Ishikawa (cell line): ENCODE results near the gene ADRA2A.

Experiments used
- CEBPB ChIP-seq: IDR thresholded peaks from 2 replicates; pipeline ENCODE4 v1.6.1; 2012
- CREB1 ChIP-seq: IDR thresholded peaks from 2 replicates; pipeline ENCODE4 v1.6.1; 2012; ENCODE audit warnings: low read depth
- EGR1 ChIP-seq: IDR thresholded peaks from 2 replicates; pipeline ENCODE4 v1.6.1; 2012
- EP300 ChIP-seq: IDR thresholded peaks from 2 replicates; pipeline ENCODE4 v1.6.1; 2012; ENCODE audit warnings: borderline replicate concordance
- FOXM1 ChIP-seq: IDR thresholded peaks from 2 replicates; pipeline ENCODE4 v1.6.1; 2012; ENCODE audit warnings: low read depth, borderline replicate concordance
- MAX ChIP-seq: IDR thresholded peaks from 2 replicates; pipeline ENCODE4 v1.6.1; 2012
- NFIC ChIP-seq: IDR thresholded peaks from 2 replicates; pipeline ENCODE4 v1.6.1; 2012
- RAD21 ChIP-seq: IDR thresholded peaks from 2 replicates; pipeline ENCODE4 v1.6.1; 2012; ENCODE audit warnings: low read depth
- REST ChIP-seq: IDR thresholded peaks from 2 replicates; pipeline ENCODE4 v1.6.1; 2012; ENCODE audit warnings: low read depth, mild to moderate bottlenecking
- TAF1 ChIP-seq: IDR thresholded peaks from 2 replicates; pipeline ENCODE4 v1.6.1; 2012; ENCODE audit warnings: low read depth, mild to moderate bottlenecking
- TCF12 ChIP-seq: IDR thresholded peaks from 2 replicates; pipeline ENCODE4 v1.6.1; 2012; ENCODE audit warnings: low read depth
- TEAD4 ChIP-seq: IDR thresholded peaks from 2 replicates; pipeline ENCODE4 v1.6.1; 2012
- USF1 ChIP-seq: IDR thresholded peaks from 2 replicates; pipeline ENCODE4 v1.6.1; 2012
- YY1 ChIP-seq: IDR thresholded peaks from 2 replicates; pipeline ENCODE4 v1.6.1; 2012; ENCODE audit warnings: low read depth
- ZBTB7A ChIP-seq: IDR thresholded peaks from 2 replicates; pipeline ENCODE4 v1.6.1; 2012; ENCODE audit warnings: low read depth

ADRA2A gene

GRCh38 chr10:111072232-111072631 lies 4.6 kb upstream of the ADRA2A start:
- TF ChIP-seq NFIC: no peak
- TF ChIP-seq CREB1: no peak
- no peak for TF ChIP-seq FOXM1
- no peak for TF ChIP-seq CEBPB
- TF ChIP-seq USF1: no peak
- no peak for TF ChIP-seq EP300
- no peak for TF ChIP-seq ZBTB7A
- TF ChIP-seq TCF12: no peak
- TF ChIP-seq TAF1: no peak
- TF ChIP-seq REST: no peak
- no peak for TF ChIP-seq RAD21
- TF ChIP-seq YY1: no peak
- TF ChIP-seq TEAD4: no peak
- no peak for TF ChIP-seq EGR1
- no peak for TF ChIP-seq MAX

- TF ChIP-seq ZBTB7A (no peak), USF1 (no peak), TAF1 (no peak), CEBPB (no peak), EGR1 (no peak), MAX (no peak), CREB1 (no peak), REST (no peak), TEAD4 (no peak), FOXM1 (no peak), RAD21 (no peak), NFIC (no peak), EP300 (no peak), YY1 (no peak), TCF12 (no peak)
Observed at GRCh38 chr10:111075577-111076185, 1.1 kb upstream of the ADRA2A start.

GRCh38 chr10:111076191-111076681 lies 593 bp upstream of the ADRA2A start:
- peak; percentile 96 for TF ChIP-seq ZBTB7A
- no peak for TF ChIP-seq MAX
- TF ChIP-seq YY1: 0 out of 2 replicates have a peak, but pooled peaks have one; percentile 8
- no peak for TF ChIP-seq EGR1
- TF ChIP-seq USF1: no peak
- peak; percentile 85 for TF ChIP-seq RAD21
- no peak for TF ChIP-seq CREB1
- TF ChIP-seq NFIC: no peak

- no peak for TF ChIP-seq EP300
- no peak for TF ChIP-seq FOXM1
- TF ChIP-seq USF1: no peak
- TF ChIP-seq CEBPB: no peak
- TF ChIP-seq REST: no peak
- no peak for TF ChIP-seq RAD21
- no peak for TF ChIP-seq TAF1
- TF ChIP-seq TEAD4: no peak
Observed at GRCh38 chr10:111077479-111077784, 603 bp downstream of the ADRA2A start.
